ENCODE measurements around the gene MTHFD1.

Gene MTHFD1

DNA sequence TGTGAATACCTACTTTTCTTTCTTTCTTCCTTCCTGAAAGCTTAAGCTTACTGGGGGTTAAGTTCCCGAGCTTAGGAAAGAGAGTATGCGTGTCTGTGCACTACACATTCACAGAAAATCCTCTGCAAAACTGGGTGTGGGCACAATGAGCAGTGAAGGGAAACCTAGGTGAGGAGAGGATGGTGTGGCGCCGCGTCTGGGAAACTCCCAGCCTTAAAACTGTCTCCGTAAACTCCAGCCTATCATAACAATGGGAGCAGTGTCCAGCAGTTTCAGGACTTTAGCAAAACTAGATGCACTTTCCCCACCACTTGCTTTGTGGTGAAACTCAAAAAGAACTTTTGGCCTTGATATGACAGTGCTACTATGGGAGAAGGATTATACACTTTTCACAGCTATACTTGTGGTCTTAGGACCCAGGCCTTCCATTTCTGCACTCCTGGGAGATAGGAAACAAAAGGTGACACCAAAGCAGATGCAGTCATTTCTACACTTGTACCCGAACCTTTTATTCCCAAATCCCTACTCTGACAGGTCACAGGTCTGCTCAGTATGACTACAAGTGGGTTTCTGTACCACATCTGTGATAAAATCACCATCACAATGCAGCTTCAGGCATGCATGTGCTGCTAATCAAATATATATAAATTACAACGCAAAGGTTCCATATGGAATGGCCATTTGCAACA lies 87.6 kb downstream of the MTHFD1 start:
- no peak for DNase-seq (ENCODE audit: low spot score)
- TF ChIP-seq, protein P1, sequence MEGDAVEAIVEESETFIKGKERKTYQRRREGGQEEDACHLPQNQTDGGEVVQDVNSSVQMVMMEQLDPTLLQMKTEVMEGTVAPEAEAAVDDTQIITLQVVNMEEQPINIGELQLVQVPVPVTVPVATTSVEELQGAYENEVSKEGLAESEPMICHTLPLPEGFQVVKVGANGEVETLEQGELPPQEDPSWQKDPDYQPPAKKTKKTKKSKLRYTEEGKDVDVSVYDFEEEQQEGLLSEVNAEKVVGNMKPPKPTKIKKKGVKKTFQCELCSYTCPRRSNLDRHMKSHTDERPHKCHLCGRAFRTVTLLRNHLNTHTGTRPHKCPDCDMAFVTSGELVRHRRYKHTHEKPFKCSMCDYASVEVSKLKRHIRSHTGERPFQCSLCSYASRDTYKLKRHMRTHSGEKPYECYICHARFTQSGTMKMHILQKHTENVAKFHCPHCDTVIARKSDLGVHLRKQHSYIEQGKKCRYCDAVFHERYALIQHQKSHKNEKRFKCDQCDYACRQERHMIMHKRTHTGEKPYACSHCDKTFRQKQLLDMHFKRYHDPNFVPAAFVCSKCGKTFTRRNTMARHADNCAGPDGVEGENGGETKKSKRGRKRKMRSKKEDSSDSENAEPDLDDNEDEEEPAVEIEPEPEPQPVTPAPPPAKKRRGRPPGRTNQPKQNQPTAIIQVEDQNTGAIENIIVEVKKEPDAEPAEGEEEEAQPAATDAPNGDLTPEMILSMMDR (IDR thresholded peaks at IDR 0.05; ENCODE audit: borderline replicate concordance, control extremely low read depth, extremely low read depth, insufficient read depth, missing control alignments) = no peak
- in situ Hi-C loops (cut with MboI; ENCODE audit: low sequenced_read_pairs, unreplicated experiment) = loop anchor here (10.0 kb wide), 1 partner anchor 131 kb away; no protein-coding TSS in a partner anchor

- TF ChIP-seq, protein P1 (IDR thresholded peaks at IDR 0.05; ENCODE audit: borderline replicate concordance, control extremely low read depth, extremely low read depth, insufficient read depth, missing control alignments) = no peak
- no peak for DNase-seq (ENCODE audit: low spot score)
- in situ Hi-C loops (cut with MboI; ENCODE audit: low sequenced_read_pairs, unreplicated experiment) = loop anchor here (10.0 kb wide), 1 partner anchor 132 kb away; no protein-coding TSS in a partner anchor
Observed at GRCh38 chr14:64476438-64476837, 88.3 kb downstream of the MTHFD1 start.

GRCh38 chr14:64478634-64479250 lies 90.6 kb downstream of the MTHFD1 start:
- TF ChIP-seq, protein P1 (IDR thresholded peaks at IDR 0.05; ENCODE audit: borderline replicate concordance, control extremely low read depth, extremely low read depth, insufficient read depth, missing control alignments) = no peak
- in situ Hi-C loops (cut with MboI; ENCODE audit: low sequenced_read_pairs, unreplicated experiment) = loop anchor here (10.0 kb wide), 1 partner anchor 134 kb away; no protein-coding TSS in a partner anchor
- DNase-seq (ENCODE audit: low spot score) = peak; percentile 38

- in situ Hi-C loops (cut with MboI; ENCODE audit: low sequenced_read_pairs, unreplicated experiment) = no loop called here
- DNase-seq (ENCODE audit: low spot score) = no peak
- TF ChIP-seq, protein P1 (IDR thresholded peaks at IDR 0.05; ENCODE audit: borderline replicate concordance, control extremely low read depth, extremely low read depth, insufficient read depth, missing control alignments) = no peak
Observed at GRCh38 chr14:64488590-64489099, 100.5 kb downstream of the MTHFD1 start.

GRCh38 chr14:64491637-64492036 lies 103.5 kb downstream of the MTHFD1 start:
- in situ Hi-C loops (cut with MboI; ENCODE audit: low sequenced_read_pairs, unreplicated experiment) = no loop called here
- TF ChIP-seq, protein P1 (IDR thresholded peaks at IDR 0.05; ENCODE audit: borderline replicate concordance, control extremely low read depth, extremely low read depth, insufficient read depth, missing control alignments) = no peak
- no peak for DNase-seq (ENCODE audit: low spot score)

DNA sequence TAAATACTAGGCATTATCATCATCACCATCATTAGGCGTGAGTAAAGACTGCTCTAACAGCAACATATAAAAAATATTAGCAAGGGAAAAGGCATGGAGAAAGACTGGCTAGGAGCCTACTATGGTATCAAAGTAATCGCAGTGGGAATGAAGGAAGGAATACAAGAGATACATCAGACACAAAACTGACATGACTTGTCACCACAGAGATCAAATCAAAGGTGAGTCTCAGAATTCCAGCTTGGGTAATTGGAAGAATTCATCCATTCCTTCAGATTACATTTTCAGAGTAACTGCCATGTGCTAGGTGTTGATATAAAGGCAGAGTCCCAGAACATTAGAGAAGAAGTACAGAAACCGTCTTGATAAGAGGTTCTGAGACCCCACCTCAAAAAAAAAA lies 105.3 kb downstream of the MTHFD1 start:
- in situ Hi-C loops (cut with MboI; ENCODE audit: low sequenced_read_pairs, unreplicated experiment) = no loop called here
- DNase-seq (ENCODE audit: low spot score) = no peak
- TF ChIP-seq, protein P1 (IDR thresholded peaks at IDR 0.05; ENCODE audit: borderline replicate concordance, control extremely low read depth, extremely low read depth, insufficient read depth, missing control alignments) = no peak
